ENCODE data around the gene CAB39. TPM values are rescaled to one million over a fixed set of nuclear protein-coding genes. Genes with fewer than 3 reads are reported as not detected.

The CAB39 gene
- total RNA-seq, 1 experiment from 2014 or later: 39.9 TPM

DNA sequence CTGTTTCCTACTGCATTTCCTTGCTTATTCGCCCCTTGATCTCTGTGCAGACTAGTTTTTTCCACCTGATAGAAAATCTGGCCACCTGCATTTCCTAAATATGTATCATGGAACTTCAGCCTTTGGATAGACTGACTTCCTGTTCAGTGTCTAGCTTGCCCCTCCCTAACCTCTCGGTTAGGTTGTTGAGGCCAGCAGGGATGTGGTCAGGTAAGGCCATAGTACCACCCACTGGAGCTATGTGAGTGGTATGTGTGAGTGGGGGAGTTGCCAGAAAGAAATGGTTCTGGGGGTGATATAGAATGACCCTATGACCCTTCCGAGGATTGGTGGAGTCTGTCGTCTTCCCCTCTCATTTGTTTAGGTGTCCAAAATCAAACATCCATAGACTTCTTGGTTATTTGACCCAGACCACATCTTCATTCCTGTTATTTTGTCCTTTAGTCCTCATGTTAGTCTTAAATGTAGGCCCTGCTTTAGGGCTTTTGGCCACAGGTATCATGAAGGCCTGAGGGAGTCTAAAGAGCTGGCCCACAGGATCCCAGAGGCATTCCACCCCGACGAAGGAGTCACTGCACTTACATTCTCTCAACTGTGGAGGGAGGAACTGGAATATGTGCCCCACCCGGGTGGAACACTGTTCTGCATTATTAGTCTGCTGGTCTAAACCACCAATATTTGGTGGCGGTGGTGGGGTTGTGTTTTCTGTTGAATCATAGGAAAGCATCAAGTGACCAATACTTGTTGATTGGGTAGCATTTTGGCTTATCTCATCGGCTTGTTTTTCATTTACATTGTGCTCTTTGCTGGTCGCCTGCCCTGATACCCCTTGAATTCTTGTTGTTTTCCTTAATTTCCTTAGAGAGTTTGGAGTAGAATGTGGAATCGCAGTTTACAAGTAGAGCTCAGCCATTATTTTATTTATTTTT lies 21.9 kb downstream of the CAB39 start:
- no peak overlapping the region for H3K4me3 ChIP-seq (ENCODE audit: low read depth in 2 of 2, low read length in 2 of 2)
- peaks cover 35% of the 10 kb centered on the region for H3K4me1 ChIP-seq (ENCODE audit: control insufficient read depth, insufficient read depth, low read length)
- POLR2A ChIA-PET: interaction anchor here (0.6 kb wide), 1 partner anchor 744 kb away, joined by 5 read pairs; no protein-coding TSS in a partner anchor
- TF ChIP-seq, protein P1, sequence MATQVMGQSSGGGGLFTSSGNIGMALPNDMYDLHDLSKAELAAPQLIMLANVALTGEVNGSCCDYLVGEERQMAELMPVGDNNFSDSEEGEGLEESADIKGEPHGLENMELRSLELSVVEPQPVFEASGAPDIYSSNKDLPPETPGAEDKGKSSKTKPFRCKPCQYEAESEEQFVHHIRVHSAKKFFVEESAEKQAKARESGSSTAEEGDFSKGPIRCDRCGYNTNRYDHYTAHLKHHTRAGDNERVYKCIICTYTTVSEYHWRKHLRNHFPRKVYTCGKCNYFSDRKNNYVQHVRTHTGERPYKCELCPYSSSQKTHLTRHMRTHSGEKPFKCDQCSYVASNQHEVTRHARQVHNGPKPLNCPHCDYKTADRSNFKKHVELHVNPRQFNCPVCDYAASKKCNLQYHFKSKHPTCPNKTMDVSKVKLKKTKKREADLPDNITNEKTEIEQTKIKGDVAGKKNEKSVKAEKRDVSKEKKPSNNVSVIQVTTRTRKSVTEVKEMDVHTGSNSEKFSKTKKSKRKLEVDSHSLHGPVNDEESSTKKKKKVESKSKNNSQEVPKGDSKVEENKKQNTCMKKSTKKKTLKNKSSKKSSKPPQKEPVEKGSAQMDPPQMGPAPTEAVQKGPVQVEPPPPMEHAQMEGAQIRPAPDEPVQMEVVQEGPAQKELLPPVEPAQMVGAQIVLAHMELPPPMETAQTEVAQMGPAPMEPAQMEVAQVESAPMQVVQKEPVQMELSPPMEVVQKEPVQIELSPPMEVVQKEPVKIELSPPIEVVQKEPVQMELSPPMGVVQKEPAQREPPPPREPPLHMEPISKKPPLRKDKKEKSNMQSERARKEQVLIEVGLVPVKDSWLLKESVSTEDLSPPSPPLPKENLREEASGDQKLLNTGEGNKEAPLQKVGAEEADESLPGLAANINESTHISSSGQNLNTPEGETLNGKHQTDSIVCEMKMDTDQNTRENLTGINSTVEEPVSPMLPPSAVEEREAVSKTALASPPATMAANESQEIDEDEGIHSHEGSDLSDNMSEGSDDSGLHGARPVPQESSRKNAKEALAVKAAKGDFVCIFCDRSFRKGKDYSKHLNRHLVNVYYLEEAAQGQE (IDR thresholded peaks at IDR 0.05; ENCODE audit: insufficient read depth in 1 of 2, low read depth in 2 of 2, low read length in 1 of 2): no peak
- H3K27ac ChIP-seq (ENCODE audit: low read length): no peak overlapping the region
- ATAC-seq (no peak), DNase-seq (ENCODE audit: low read depth, low spot score) (no peak)
- no peaks in the 10 kb centered on the region for H3K27me3 ChIP-seq (ENCODE audit: control insufficient read depth, insufficient read depth, low read length)
- CTCF ChIA-PET: no interaction called here
- BruUV-seq (replicated peaks): no TSS peak
- intact Hi-C loops (cut with micrococcal nuclease; ENCODE audit: unreplicated experiment) (no loop called here), in situ Hi-C loops (cut with HindIII; ENCODE audit: low pct_unique_long_range_greater_than_20kb, low sequenced_read_pairs) (no loop called here)
- no peaks in the 10 kb centered on the region for H3K36me3 ChIP-seq (ENCODE audit: control insufficient read depth, insufficient read depth, low read length)
- no peaks in the 10 kb centered on the region for H3K9me3 ChIP-seq (ENCODE audit: control insufficient read depth, insufficient read depth, low read depth, low read length)

DNA sequence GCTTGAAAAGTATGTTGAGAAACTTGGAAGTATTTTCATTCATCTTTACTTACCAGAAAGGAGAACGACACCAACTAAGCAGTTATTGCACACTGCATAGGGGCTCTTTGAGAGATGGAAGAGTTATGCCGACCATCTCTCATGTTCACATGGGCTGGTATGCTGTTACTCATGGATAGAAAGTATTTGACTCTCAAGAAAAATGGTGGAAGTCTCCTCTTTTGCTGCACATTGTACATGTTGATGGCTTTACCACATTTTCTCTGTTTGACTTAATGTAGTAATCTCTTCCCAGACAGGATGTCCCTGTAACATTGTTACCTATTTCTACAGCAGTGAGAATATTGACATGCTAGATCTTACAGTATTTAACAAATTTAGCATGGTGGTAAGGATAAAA lies 23.2 kb downstream of the CAB39 start:
- no peak overlapping the region for H3K4me3 ChIP-seq (ENCODE audit: low read depth in 2 of 2, low read length in 2 of 2)
- no peaks in the 10 kb centered on the region for H3K9me3 ChIP-seq (ENCODE audit: control insufficient read depth, insufficient read depth, low read depth, low read length)
- H3K4me1 ChIP-seq (ENCODE audit: control insufficient read depth, insufficient read depth, low read length): peaks cover 42% of the 10 kb centered on the region
- DNase-seq (ENCODE audit: low read depth, low spot score) (no peak), ATAC-seq (no peak)
- TF ChIP-seq POLR2AphosphoS5 (IDR thresholded peaks at IDR 0.05; ENCODE audit: low read depth, low read length): no peak
- TF ChIP-seq TCF7L2 (IDR thresholded peaks at IDR 0.05; ENCODE audit: low read depth, low read length): no peak
- no peak for TF ChIP-seq SIN3A (IDR thresholded peaks at IDR 0.05; ENCODE audit: borderline replicate concordance, insufficient read depth, low read depth, low read length)
- TF ChIP-seq, protein P1 (IDR thresholded peaks at IDR 0.05; ENCODE audit: insufficient read depth in 1 of 2, low read depth in 2 of 2, low read length in 1 of 2): no peak
- TF ChIP-seq, protein P2, sequence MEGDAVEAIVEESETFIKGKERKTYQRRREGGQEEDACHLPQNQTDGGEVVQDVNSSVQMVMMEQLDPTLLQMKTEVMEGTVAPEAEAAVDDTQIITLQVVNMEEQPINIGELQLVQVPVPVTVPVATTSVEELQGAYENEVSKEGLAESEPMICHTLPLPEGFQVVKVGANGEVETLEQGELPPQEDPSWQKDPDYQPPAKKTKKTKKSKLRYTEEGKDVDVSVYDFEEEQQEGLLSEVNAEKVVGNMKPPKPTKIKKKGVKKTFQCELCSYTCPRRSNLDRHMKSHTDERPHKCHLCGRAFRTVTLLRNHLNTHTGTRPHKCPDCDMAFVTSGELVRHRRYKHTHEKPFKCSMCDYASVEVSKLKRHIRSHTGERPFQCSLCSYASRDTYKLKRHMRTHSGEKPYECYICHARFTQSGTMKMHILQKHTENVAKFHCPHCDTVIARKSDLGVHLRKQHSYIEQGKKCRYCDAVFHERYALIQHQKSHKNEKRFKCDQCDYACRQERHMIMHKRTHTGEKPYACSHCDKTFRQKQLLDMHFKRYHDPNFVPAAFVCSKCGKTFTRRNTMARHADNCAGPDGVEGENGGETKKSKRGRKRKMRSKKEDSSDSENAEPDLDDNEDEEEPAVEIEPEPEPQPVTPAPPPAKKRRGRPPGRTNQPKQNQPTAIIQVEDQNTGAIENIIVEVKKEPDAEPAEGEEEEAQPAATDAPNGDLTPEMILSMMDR (IDR thresholded peaks at IDR 0.05): no peak
- intact Hi-C loops (cut with micrococcal nuclease; ENCODE audit: unreplicated experiment) (no loop called here), in situ Hi-C loops (cut with HindIII; ENCODE audit: low pct_unique_long_range_greater_than_20kb, low sequenced_read_pairs) (no loop called here)
- CTCF ChIA-PET: no interaction called here
- H3K36me3 ChIP-seq (ENCODE audit: control insufficient read depth, insufficient read depth, low read length): no peaks in the 10 kb centered on the region
- no peak overlapping the region for H3K27ac ChIP-seq (ENCODE audit: low read length)
- H3K27me3 ChIP-seq (ENCODE audit: control insufficient read depth, insufficient read depth, low read length): no peaks in the 10 kb centered on the region
- no TSS peak for BruUV-seq (replicated peaks)
- POLR2A ChIA-PET: no interaction called here
